CD4-positive, alpha-beta T cell treated with Interferon gamma for 1 hour (primary cell): Measurements from ENCODE around the gene IFNA2.
"Not testable (repeated sequence)": the region's sequence is repeated elsewhere in the genome, so short reads cannot be mapped to it uniquely, and the experiment has no call there.

Experiments
- DNase-seq: peaks from one replicate; pipeline ENCODE4 v3.0.0-alpha.2; 2020

IFNA2 gene

GRCh38 chr9:21385131-21385670 lies at the start of gene IFNA2:
IFNA2 (minus strand) TSS chr9:21385398; CDS start chr9:21385329, 69 bp downstream.
- no peak for DNase-seq

- DNase-seq = not testable (repeated sequence)
Observed at GRCh38 chr9:21435015-21435383, 49.8 kb upstream of the IFNA2 start.

GRCh38 chr9:21434202-21435014 lies 49.2 kb upstream of the IFNA2 start:
- no peak for DNase-seq

GRCh38 chr9:21432672-21433425 lies 47.7 kb upstream of the IFNA2 start:
- no peak for DNase-seq

GRCh38 chr9:21429191-21429590 lies 44.0 kb upstream of the IFNA2 start:
- DNase-seq = no peak

- DNase-seq = no peak
Observed at GRCh38 chr9:21428235-21428634, 43.0 kb upstream of the IFNA2 start.

- no peak for DNase-seq
Observed at GRCh38 chr9:21415493-21416267, 30.5 kb upstream of the IFNA2 start.

GRCh38 chr9:21414220-21414940 lies 29.2 kb upstream of the IFNA2 start:
- no peak for DNase-seq

GRCh38 chr9:21413624-21414023 lies 28.4 kb upstream of the IFNA2 start:
- DNase-seq = no peak

- DNase-seq = no peak
Observed at GRCh38 chr9:21413151-21413550, 28.0 kb upstream of the IFNA2 start.

- DNase-seq = no peak
Observed at GRCh38 chr9:21412107-21412506, 26.9 kb upstream of the IFNA2 start.

- DNase-seq = no peak
Observed at GRCh38 chr9:21408817-21409216, 23.6 kb upstream of the IFNA2 start, which contains the start of gene IFNA8. IFNA8 (plus strand) TSS chr9:21409117; CDS start chr9:21409177, 60 bp downstream.

GRCh38 chr9:21404146-21404545 lies 18.9 kb upstream of the IFNA2 start:
- DNase-seq = no peak

GRCh38 chr9:21402386-21403251 lies 17.4 kb upstream of the IFNA2 start:
- DNase-seq = no peak

- DNase-seq = no peak
Observed at GRCh38 chr9:21399956-21400355, 14.8 kb upstream of the IFNA2 start.

- DNase-seq = no peak
Observed at GRCh38 chr9:21398955-21399489, 13.8 kb upstream of the IFNA2 start.

- peak; percentile 36 for DNase-seq
Observed at GRCh38 chr9:21395778-21396717, 10.8 kb upstream of the IFNA2 start.

GRCh38 chr9:21392270-21392669 lies 7.1 kb upstream of the IFNA2 start:
- DNase-seq = no peak

- no peak for DNase-seq
Observed at GRCh38 chr9:21383627-21384026, 1.6 kb downstream of the IFNA2 start.
